Subcutaneous adipose tissue (tissue), 4 donors: ENCODE results near the gene OR51D1. TPM values are rescaled to one million over a fixed set of nuclear protein-coding genes. Genes with fewer than 3 reads are reported as not detected.

Experiments
- total RNA-seq, 4 donors: library from RNA; depleted of rRNA; stranded (reverse); fragments of >200 nt; gene quantifications; one replicate each; pipeline ENCODE4 v1.1.0, GENCODE V29; 2016
- TF ChIP-seq, protein P1 (sequence below): fragments of 450-650 bp; IDR thresholded peaks from one replicate; pipeline ENCODE4 v1.5.1; 2016; ENCODE audit warnings: low read depth, mild to moderate bottlenecking, control low read depth, antibody characterized with exemption, moderate library complexity

The OR51D1 gene
- total RNA-seq, 4 donors from 2014 or later, result not detected

DNA sequence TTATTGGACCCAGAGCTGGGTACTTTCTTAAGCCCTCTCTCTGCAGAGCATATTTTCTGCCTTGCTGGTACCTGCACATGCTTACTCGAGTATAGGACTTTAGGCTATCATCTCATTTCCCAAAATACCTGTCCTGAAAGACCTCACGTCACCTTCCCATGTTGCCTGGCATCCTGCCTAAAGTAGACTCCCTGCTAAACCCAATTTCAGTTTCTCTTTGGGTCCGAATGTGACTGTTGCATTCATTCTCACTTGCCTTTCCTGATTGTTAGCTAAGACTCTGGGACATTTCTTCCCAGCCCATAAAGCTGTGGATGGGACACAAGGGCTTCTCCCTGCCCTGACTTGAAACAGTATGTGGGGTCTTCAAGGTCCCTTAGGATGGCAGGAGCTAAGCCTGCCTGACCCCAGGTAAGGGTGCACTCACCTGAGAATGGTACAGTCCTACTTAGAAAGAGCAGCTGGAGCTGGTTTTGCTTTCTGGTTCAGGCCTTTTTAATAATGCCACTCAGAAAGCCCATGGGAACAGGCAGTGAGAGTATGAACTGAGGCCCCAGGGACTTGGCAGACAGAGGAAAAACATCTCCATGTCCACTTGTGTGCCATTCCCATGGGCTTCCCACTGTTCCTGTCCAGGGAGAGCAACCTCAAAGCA lies 47.5 kb downstream of the OR51D1 start:
- TF ChIP-seq, protein P1, sequence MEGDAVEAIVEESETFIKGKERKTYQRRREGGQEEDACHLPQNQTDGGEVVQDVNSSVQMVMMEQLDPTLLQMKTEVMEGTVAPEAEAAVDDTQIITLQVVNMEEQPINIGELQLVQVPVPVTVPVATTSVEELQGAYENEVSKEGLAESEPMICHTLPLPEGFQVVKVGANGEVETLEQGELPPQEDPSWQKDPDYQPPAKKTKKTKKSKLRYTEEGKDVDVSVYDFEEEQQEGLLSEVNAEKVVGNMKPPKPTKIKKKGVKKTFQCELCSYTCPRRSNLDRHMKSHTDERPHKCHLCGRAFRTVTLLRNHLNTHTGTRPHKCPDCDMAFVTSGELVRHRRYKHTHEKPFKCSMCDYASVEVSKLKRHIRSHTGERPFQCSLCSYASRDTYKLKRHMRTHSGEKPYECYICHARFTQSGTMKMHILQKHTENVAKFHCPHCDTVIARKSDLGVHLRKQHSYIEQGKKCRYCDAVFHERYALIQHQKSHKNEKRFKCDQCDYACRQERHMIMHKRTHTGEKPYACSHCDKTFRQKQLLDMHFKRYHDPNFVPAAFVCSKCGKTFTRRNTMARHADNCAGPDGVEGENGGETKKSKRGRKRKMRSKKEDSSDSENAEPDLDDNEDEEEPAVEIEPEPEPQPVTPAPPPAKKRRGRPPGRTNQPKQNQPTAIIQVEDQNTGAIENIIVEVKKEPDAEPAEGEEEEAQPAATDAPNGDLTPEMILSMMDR, result no peak

Other genes with a start within 250 kb of the OR51D1 start
- 10 to 100 TPM; 14.2 to 16.1 (median 15.6) TPM for gene TRIM21, start 243.8 kb upstream of the OR51D1 start, total RNA-seq
- 1 to 10 TPM in 1 of 4 donors, not detected in 3; 2.4 TPM for gene OR52K2, start 188.2 kb upstream of the OR51D1 start, total RNA-seq
- gene OR52K1, start 154.8 kb upstream of the OR51D1 start, total RNA-seq, result under 1 TPM in 1 of 4 donors, not detected in 3; 0.22 TPM
- gene OR52M1, start 92.3 kb upstream of the OR51D1 start, total RNA-seq, result not detected
- not detected for gene OR52I2, start 55.7 kb upstream of the OR51D1 start, total RNA-seq
- not detected for gene OR52I1, start 43.4 kb upstream of the OR51D1 start, total RNA-seq
- gene TRIM68, start 29.2 kb upstream of the OR51D1 start, total RNA-seq, result 10 to 100 TPM in 2 of 4 donors, 1 to 10 TPM in 2; 5.4 to 19.0 (median 10.3) TPM
- 1 to 10 TPM in 2 of 4 donors, not detected in 2; 1.1 to 3.3 TPM for gene OR51E1, start 6.5 kb downstream of the OR51D1 start, total RNA-seq
- under 1 TPM in 2 of 4 donors, not detected in 2; 0.17 to 0.33 TPM for gene OR51E2, start 60.4 kb downstream of the OR51D1 start, total RNA-seq
- not detected for gene MMP26, start 67.3 kb downstream of the OR51D1 start, total RNA-seq
- gene OR51F1, start 132.5 kb downstream of the OR51D1 start, total RNA-seq, result not detected
- not detected for gene OR52R1, start 166.9 kb downstream of the OR51D1 start, total RNA-seq
- gene OR51F2, start 183.8 kb downstream of the OR51D1 start, total RNA-seq, result not detected
- gene OR51S1, start 211.7 kb downstream of the OR51D1 start, total RNA-seq, result not detected
- not detected for gene OR51T1, start 244.4 kb downstream of the OR51D1 start, total RNA-seq